HepG2 (cell line): ENCODE results near the gene COL10A1. TPM values are rescaled to one million over a fixed set of nuclear protein-coding genes. Genes with fewer than 3 reads are reported as not detected.

Experiments used
- CCDC6 ChIP-seq: sonication (generic); formaldehyde crosslinking; IDR thresholded peaks from 2 replicates; pipeline ENCODE4 v1.8.1; 2022; ENCODE audit warnings: mild to moderate bottlenecking, missing genetic modification reagents, moderate library complexity
- DMAP1 ChIP-seq: IDR thresholded peaks from 2 replicates; pipeline ENCODE4 v1.6.1; 2016
- ESRRA ChIP-seq: sonication (generic); formaldehyde crosslinking; IDR thresholded peaks from 2 replicates; pipeline ENCODE4 v1.5.1; 2020; ENCODE audit warnings: mild to moderate bottlenecking, low read depth, missing genetic modification reagents
- FIP1L1 ChIP-seq: fragments of 200-400 bp; formaldehyde crosslinking; IDR thresholded peaks from 2 replicates; pipeline ENCODE4 v1.6.1; 2018; ENCODE audit warnings: low read depth, mild to moderate bottlenecking, low read length, moderate library complexity, borderline replicate concordance; ENCODE audit not compliant: insufficient read depth
- FOXM1 ChIP-seq: sonication (generic); formaldehyde crosslinking; IDR thresholded peaks from 2 replicates; pipeline ENCODE4 v1.5.0; 2020; ENCODE audit warnings: missing genetic modification reagents
- GLI4 ChIP-seq: sonication (generic); formaldehyde crosslinking; IDR thresholded peaks from 2 replicates; pipeline ENCODE4 v1.5.1; 2020; ENCODE audit warnings: missing genetic modification reagents, mild to moderate bottlenecking, moderate library complexity, borderline replicate concordance
- HOXA9 ChIP-seq: sonication (generic); formaldehyde crosslinking; IDR thresholded peaks from 2 replicates; pipeline ENCODE4 v1.8.1; 2022; ENCODE audit warnings: missing genetic modification reagents, mild to moderate bottlenecking, moderate library complexity, borderline replicate concordance
- KLF6 ChIP-seq: IDR thresholded peaks from 2 replicates; pipeline ENCODE4 v1.8.0; 2016; ENCODE audit warnings: missing biosample characterization, missing genetic modification reagents
- MTA1 ChIP-seq: sonication (generic); formaldehyde crosslinking; IDR thresholded peaks from 2 replicates; pipeline ENCODE4 v1.4.0; 2020; ENCODE audit warnings: missing genetic modification reagents, mild to moderate bottlenecking, borderline replicate concordance
- POGK ChIP-seq: sonication (generic); formaldehyde crosslinking; conservative IDR thresholded peaks from 2 replicates; pipeline ENCODE4 v1.8.0; 2022; ENCODE audit warnings: mild to moderate bottlenecking, moderate library complexity, missing genetic modification reagents
- RBM39 ChIP-seq: fragments of 200-400 bp; formaldehyde crosslinking; IDR thresholded peaks from one replicate; pipeline ENCODE4 v1.6.1; 2018; ENCODE audit warnings: antibody characterized with exemption, mild to moderate bottlenecking, low read depth, low read length; ENCODE audit not compliant: poor library complexity, severe bottlenecking
- SETDB1 ChIP-seq: sonication (generic); formaldehyde crosslinking; IDR thresholded peaks from 2 replicates; pipeline ENCODE4 v1.5.1; 2020; ENCODE audit warnings: missing genetic modification reagents, mild to moderate bottlenecking, borderline replicate concordance
- SMAD9 ChIP-seq: sonication (generic); formaldehyde crosslinking; IDR thresholded peaks from 2 replicates; pipeline ENCODE4 v1.5.1; 2020; ENCODE audit warnings: mild to moderate bottlenecking, missing genetic modification reagents
- ZBTB1 ChIP-seq: sonication (generic); formaldehyde crosslinking; IDR thresholded peaks from 2 replicates; pipeline ENCODE4 v1.4.0; 2020; ENCODE audit warnings: missing genetic modification reagents, borderline replicate concordance
- ZNF121 ChIP-seq: sonication (generic); formaldehyde crosslinking; IDR thresholded peaks from 2 replicates; pipeline ENCODE4 v1.5.0; 2020; ENCODE audit warnings: mild to moderate bottlenecking, missing genetic modification reagents
- ZNF317 ChIP-seq: sonication (generic); formaldehyde crosslinking; IDR thresholded peaks from 2 replicates; pipeline ENCODE4 v1.5.0; 2020; ENCODE audit warnings: mild to moderate bottlenecking, missing genetic modification reagents
- ZNF451 ChIP-seq: sonication (generic); formaldehyde crosslinking; IDR thresholded peaks from 2 replicates; pipeline ENCODE4 v1.5.0; 2020; ENCODE audit warnings: mild to moderate bottlenecking, missing genetic modification reagents
- ZNF768 ChIP-seq: sonication (generic); formaldehyde crosslinking; IDR thresholded peaks from 2 replicates; pipeline ENCODE4 v1.4.0; 2020; ENCODE audit warnings: missing genetic modification reagents
- ZNF790 ChIP-seq: sonication (generic); formaldehyde crosslinking; IDR thresholded peaks from 2 replicates; pipeline ENCODE4 v1.8.0; 2022; ENCODE audit warnings: missing genetic modification reagents, mild to moderate bottlenecking, borderline replicate concordance
- polyA plus RNA-seq, 8 experiments: library from polyadenylated mRNA; depleted of rRNA in 3 of 8; stranded (reverse) in 7 of 8; unstranded in 1 of 8; fragments of >200 nt; fragmentation: Illumina TruSeq in 4 of 8; extraction: Trizol in 4 of 8; gene quantifications; 2 replicates each; pipeline versions ENCODE4 v1.2.1 to v1.2.3, GENCODE V29; 2011 to 2016; ENCODE audit warnings: low read depth in 4 of 8, missing spikeins in 1 of 8, mixed read lengths in 1 of 8; ENCODE audit not compliant: insufficient read depth in 1 of 8
- total RNA-seq, 5 experiments: library from RNA; depleted of rRNA; stranded (reverse); fragments of >200 nt; fragmentation: Illumina TruSeq; extraction: Trizol; gene quantifications; 2 replicates each; pipeline ENCODE4 v1.2.3, GENCODE V29; 2016; ENCODE audit warnings: low read depth in 1 of 5
- TF ChIP-seq, protein P1 (sequence below): sonication (generic); formaldehyde crosslinking; IDR thresholded peaks from 2 replicates; pipeline ENCODE4 v1.8.1; 2023; ENCODE audit warnings: missing genetic modification reagents, inconsistent platforms, borderline replicate concordance

Gene COL10A1
- total and polyA plus RNA-seq, 2 of the 13 experiments (the other 11 are each of a cell fraction or from before 2014, with no cell fraction given): 0.07 TPM; not detected in 1

DNA sequence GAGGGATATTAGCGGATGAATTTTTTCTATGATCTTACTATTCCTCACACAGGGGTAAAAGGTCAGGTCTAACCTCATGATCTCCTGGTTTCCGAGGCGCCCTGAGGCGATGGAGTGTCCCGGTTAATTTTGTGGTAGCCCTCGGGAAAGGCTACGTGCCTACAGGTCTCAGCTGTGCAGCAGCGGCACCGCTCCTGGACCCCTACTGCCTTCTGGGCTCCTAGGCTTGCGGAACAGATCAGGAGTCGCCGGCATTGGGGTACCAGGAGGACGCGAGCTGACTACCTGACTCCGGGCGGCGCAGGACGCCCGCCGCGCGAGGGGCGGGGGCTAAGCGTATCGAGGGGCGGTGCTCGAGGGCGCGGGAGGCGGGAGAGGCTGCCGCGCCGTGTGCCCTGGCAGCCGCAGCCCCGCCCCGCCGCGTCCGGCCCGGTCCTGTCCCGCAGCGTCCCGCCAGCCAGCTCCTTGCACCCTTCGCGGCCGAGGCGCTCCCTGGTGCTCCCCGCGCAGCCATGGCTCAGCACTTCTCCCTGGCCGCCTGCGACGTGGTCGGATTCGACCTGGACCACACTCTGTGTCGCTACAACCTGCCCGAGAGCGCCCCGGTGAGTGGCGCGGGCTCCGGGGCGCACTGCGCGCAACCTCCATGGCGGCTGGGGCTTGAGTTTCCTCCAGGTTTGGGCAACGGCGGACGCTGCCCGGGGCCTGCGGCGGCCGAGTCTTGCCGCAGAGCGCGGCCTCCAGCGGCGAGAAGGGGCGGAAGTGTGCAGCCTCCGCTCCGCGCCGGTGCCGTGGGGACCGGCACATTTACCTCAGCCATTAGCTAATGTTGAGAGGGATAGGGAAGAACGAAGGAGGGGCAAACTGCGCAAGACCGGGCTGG, 25.3 kb downstream of the COL10A1 start, which contains the start of gene NT5DC1 (continued):
- TF ChIP-seq ZNF768 (CRISPR knock-in tag) (peak; percentile 85), DMAP1 (peak; percentile 79), FIP1L1 (no peak), RBM39 (peak; percentile 96), HOXA9 (CRISPR knock-in tag) (peak; percentile 86), SMAD9 (CRISPR knock-in tag) (peak; percentile 61; the same call in 1 of the 2 replicates), FOXM1 (peak; percentile 89), CCDC6 (CRISPR knock-in tag) (peak; percentile 94; the same call in 1 of the 2 replicates), GLI4 (CRISPR knock-in tag) (peak; percentile 93; the same call in 1 of the 2 replicates), ZNF121 (peak; percentile 69), ESRRA (CRISPR knock-in tag) (peak; percentile 76), POGK (CRISPR knock-in tag) (peak; percentile 96), KLF6 (CRISPR knock-in tag) (peak; percentile 78; the same call in 1 of the 2 replicates), ZNF790 (CRISPR knock-in tag) (peak; percentile 89; the same call in 1 of the 2 replicates), ZBTB1 (CRISPR knock-in tag) (no peak), ZNF451 (CRISPR knock-in tag) (peak; percentile 99), MTA1 (CRISPR knock-in tag) (peak; percentile 86), ZNF317 (peak; percentile 68; the same call in 1 of the 2 replicates), SETDB1 (CRISPR knock-in tag) (no peak)
- TF ChIP-seq, protein P1, sequence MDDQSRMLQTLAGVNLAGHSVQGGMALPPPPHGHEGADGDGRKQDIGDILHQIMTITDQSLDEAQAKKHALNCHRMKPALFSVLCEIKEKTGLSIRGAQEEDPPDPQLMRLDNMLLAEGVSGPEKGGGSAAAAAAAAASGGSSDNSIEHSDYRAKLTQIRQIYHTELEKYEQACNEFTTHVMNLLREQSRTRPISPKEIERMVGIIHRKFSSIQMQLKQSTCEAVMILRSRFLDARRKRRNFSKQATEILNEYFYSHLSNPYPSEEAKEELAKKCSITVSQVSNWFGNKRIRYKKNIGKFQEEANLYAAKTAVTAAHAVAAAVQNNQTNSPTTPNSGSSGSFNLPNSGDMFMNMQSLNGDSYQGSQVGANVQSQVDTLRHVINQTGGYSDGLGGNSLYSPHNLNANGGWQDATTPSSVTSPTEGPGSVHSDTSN (CRISPR knock-in tag): peak; percentile 82; the same call in 1 of the 2 replicates
